Heart left ventricle (tissue), 13 donors: ENCODE measurements around the gene SNHG17.

Experiments used
- CTCF ChIP-seq, 12 donors: fragments of 200-600 bp; sonication (generic) in 4 of 12; IDR thresholded peaks; one replicate each; pipeline versions ENCODE4 v1.5.0 to v1.8.0; 2018 to 2022; ENCODE audit warnings: antibody characterized with exemption in 12 of 12, mild to moderate bottlenecking in 5 of 12
- POLR2A ChIP-seq, 2 donors: fragments of 450-650 bp; IDR thresholded peaks; one replicate each; pipeline ENCODE4 v1.6.1; 2017; ENCODE audit warnings: antibody characterized with exemption in 2 of 2, mild to moderate bottlenecking in 2 of 2, moderate library complexity in 2 of 2
- donor health status: ischemic (EF 13 %, LVEDD 7.1; RV severe dilation, severe dysfunction).
- donor health status: DM: no; HTN: yes; CAD: no.
- donor health status: DM: no; HTN: no; CAD: no.
- donor health status: ischemic (EF 25% LVEDD 6.9; RV normal size, moderate dysfunction).
- donor health status: ischemic (EF 25% LVEDD 5.7; RV mildly dilated, moderate dysfunction).
- donor health status: ischemic (EF 35%, LVEDD 5.7; RV mildly dilated, moderate dysfunction).
- donor health status: nonischemic (EF 11% LVEDD 7.7; RV severe dilation, severe dysfunction).
- donor health status: DM: yes; HTN: yes; CAD: no.
- donor health status: PGD.
- donor health status: ischemic (EF 29% LVEDD 5.4; RV normal size, mild dysfunction).
- donor health status: nonischemic (EF 23%, LVEDD 6.1; RV moderate dilation, normal function).

DNA sequence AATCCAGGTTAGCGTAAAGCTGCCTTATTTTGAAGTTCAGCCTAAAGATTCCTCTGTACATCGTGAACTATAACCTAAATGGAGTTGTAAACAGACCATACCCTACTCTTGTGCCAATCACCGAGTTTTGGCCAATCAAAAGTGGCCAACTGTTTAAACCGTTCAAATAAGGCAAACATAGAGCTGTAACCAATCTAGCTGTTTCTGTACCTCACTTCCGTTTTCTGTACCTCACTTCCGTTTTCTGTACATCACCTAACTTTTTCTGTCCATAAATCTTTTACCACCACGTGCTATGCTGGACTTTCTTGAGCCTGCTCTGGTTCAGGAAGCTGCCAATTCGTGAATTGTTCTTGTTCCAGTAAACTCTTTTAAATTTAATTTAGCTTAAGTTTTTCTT lies 49.1 kb downstream of the SNHG17 start:
- TF ChIP-seq CTCF (IDR thresholded peaks at IDR 0.05): no peak
- TF ChIP-seq POLR2A (IDR thresholded peaks at IDR 0.05): no peak
